Peyer's patch (tissue), 4 donors: Measurements from ENCODE around the gene STX1B. TPM values are rescaled to one million over a fixed set of nuclear protein-coding genes. Genes with fewer than 3 reads are reported as not detected.

ENCODE experiments used
- DNase-seq, 3 donors: peaks; one replicate each; pipeline ENCODE4 v3.0.0-alpha.2; 2017 to 2019
- H3K27ac ChIP-seq, 4 donors: fragments of 200-600 bp; sonication (generic); one replicate each; pipeline ENCODE4 v1.5.1; 2016 to 2019
- H3K27me3 ChIP-seq, 2 donors: fragments of 200-600 bp; sonication (generic); one replicate each; pipeline ENCODE4 v1.5.1; 2019
- H3K36me3 ChIP-seq, 3 donors: fragments of 200-600 bp; sonication (generic); one replicate each; pipeline ENCODE4 v1.5.1; 2016 to 2019
- H3K4me1 ChIP-seq, 4 donors: fragments of 200-600 bp; sonication (generic); one replicate each; pipeline ENCODE4 v1.5.1; 2016 to 2019
- H3K4me3 ChIP-seq, 4 donors: fragments of 200-600 bp; sonication (generic); 1 replicate in 3 of 4; 2 replicates in 1 of 4; pipeline ENCODE4 v1.5.1; 2016 to 2019; ENCODE audit warnings: mild to moderate bottlenecking in 1 of 4
- H3K9me3 ChIP-seq, 4 donors: fragments of 200-600 bp; sonication (generic); one replicate each; pipeline ENCODE4 v1.5.1; 2016 to 2019; ENCODE audit warnings: mild to moderate bottlenecking in 1 of 4
- POLR2A ChIP-seq, 2 donors: fragments of 450-650 bp; IDR thresholded peaks; one replicate each; pipeline ENCODE4 v1.5.1; 2017; ENCODE audit warnings: antibody characterized with exemption in 2 of 2, mild to moderate bottlenecking in 2 of 2, moderate library complexity in 2 of 2
- total RNA-seq, 4 donors: library from RNA; depleted of rRNA; stranded (reverse); fragments of >200 nt; gene quantifications; one replicate each; pipeline ENCODE4 v1.1.0, GENCODE V29; 2016
- TF ChIP-seq, protein P1 (sequence below), 6 experiments: fragments of 450-650 bp in 4 of 6; fragments of 200-600 bp in 2 of 6; sonication (generic) in 1 of 6; IDR thresholded peaks; one replicate each; pipeline ENCODE4 v1.5.1; 2017 to 2019; ENCODE audit warnings: antibody characterized with exemption in 6 of 6, mild to moderate bottlenecking in 3 of 6, moderate library complexity in 1 of 6

STX1B gene
- total RNA-seq, 4 donors from 2014 or later = 0.18 to 1.3 (median 1.0) TPM; not detected in 1

DNA sequence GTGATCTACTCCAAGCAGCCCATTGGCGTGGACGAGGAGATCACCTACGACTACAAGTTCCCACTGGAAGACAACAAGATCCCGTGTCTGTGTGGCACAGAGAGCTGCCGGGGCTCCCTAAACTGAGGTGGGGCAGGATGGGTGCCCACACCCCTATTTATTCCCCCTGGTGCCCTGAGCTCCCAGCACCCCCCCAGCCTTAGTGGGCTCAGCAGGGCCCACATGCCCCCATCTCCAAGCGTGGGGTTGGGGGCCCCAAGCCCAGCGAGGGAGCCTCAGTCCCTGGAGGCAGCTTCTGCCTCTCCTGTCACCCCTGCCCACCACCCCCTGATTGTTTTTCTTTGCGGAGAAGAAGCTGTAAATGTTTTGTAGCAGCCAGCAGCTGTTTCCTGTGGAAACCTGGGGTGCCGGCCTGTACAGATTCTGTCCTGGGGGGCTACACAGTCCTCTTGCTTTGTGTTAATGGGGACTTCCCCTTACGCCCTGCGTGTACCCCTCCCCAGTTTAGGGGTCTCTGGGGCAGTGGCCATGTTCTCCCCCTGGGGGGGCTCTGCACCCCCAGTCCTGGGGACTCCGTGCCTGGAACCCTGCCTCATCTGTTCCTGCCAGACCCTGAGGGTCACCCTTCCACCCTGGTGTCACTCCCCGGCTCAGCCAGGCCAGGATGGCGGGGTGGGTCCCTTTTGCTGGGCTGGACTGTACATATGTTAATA, 26.4 kb downstream of the STX1B start:
- H3K36me3 ChIP-seq = peaks cover 0 to 44% (median 0%) of the 10 kb centered on the region in 3 donors
- no peaks in the 10 kb centered on the region for H3K27me3 ChIP-seq
- TF ChIP-seq POLR2A (IDR thresholded peaks at IDR 0.05) = no peak
- TF ChIP-seq, protein P1, sequence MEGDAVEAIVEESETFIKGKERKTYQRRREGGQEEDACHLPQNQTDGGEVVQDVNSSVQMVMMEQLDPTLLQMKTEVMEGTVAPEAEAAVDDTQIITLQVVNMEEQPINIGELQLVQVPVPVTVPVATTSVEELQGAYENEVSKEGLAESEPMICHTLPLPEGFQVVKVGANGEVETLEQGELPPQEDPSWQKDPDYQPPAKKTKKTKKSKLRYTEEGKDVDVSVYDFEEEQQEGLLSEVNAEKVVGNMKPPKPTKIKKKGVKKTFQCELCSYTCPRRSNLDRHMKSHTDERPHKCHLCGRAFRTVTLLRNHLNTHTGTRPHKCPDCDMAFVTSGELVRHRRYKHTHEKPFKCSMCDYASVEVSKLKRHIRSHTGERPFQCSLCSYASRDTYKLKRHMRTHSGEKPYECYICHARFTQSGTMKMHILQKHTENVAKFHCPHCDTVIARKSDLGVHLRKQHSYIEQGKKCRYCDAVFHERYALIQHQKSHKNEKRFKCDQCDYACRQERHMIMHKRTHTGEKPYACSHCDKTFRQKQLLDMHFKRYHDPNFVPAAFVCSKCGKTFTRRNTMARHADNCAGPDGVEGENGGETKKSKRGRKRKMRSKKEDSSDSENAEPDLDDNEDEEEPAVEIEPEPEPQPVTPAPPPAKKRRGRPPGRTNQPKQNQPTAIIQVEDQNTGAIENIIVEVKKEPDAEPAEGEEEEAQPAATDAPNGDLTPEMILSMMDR (IDR thresholded peaks at IDR 0.05) = no peak
- H3K9me3 ChIP-seq = no peaks in the 10 kb centered on the region
- DNase-seq = no peak
- H3K4me1 ChIP-seq = peaks cover 0 to 12% (median 3%) of the 10 kb centered on the region in 4 donors
- H3K4me3 ChIP-seq = no peak overlapping the region
- no peak overlapping the region for H3K27ac ChIP-seq

DNA sequence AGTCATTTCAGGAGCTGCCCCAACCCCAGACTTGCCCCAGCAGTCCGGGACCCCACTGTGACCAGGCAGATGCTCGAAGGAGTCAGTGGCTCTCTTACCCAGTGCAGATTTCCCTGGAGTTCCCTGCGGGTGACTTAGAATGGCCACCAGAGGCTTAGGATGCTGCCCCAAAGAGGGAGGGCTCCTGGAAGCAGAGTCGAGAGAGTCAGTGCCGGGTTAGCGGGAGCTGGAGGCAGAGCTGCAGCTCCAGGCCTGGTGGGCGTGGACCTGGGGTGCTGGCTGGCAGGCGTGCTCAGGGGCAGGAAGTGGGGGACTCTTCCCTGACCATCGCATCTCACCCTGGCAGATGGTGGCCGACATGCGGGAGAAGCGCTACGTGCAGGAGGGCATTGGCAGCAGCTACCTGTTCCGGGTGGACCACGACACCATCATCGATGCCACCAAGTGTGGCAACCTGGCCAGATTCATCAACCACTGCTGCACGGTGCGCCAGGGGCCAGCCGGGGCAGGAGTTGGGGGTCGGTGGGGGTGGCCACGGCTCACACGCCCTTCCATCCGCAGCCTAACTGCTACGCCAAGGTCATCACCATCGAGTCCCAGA, 27.0 kb downstream of the STX1B start:
- peaks cover 0 to 48% (median 0%) of the 10 kb centered on the region in 3 donors for H3K36me3 ChIP-seq
- H3K27me3 ChIP-seq = no peaks in the 10 kb centered on the region
- DNase-seq = no peak
- no peak overlapping the region for H3K27ac ChIP-seq
- TF ChIP-seq, protein P1 (IDR thresholded peaks at IDR 0.05) = no peak
- TF ChIP-seq POLR2A (IDR thresholded peaks at IDR 0.05) = no peak
- H3K4me1 ChIP-seq = peaks cover 0 to 12% (median 3%) of the 10 kb centered on the region in 4 donors
- no peaks in the 10 kb centered on the region for H3K9me3 ChIP-seq
- H3K4me3 ChIP-seq = no peak overlapping the region

DNA sequence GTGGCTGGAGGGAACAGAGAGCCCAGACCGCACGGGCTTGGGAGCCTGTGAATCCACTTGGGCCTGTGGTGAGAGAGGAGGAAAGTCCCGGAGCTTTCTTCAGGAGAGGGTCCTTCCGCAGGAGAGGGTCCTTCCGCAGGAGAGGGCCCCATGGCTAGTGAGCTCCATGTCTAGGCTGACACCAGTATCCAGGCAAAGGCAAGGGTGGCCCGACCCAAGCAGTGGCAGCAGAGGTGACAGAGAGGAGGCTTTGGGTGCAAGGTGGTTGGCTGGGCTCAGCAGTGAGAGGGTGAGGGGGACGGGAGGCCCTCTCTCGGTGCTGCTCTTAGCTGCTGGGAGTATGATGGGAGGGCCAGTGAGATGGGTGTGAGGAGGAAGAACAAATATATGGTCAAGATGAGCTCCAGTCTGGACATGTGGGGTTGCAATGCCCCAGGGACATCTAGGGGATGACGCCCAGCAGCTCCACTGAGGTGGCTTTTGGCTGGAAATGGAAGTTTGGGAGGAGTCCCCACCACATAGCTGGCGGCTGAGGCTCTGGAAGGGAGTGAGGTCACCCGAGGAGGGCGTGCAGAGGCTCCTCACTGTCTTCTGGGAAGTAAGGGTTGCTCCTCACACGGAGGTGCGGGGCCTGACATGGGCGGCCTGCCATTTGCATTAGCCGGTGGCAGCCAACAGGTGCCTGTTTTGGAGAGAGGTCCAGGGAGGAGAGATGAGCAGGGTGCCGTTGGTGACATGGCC, 27.7 kb downstream of the STX1B start:
- no peak overlapping the region for H3K27ac ChIP-seq
- H3K27me3 ChIP-seq = no peaks in the 10 kb centered on the region
- TF ChIP-seq, protein P1 (IDR thresholded peaks at IDR 0.05) = no peak
- no peak for TF ChIP-seq POLR2A (IDR thresholded peaks at IDR 0.05)
- H3K4me3 ChIP-seq = no peak overlapping the region
- no peak for DNase-seq
- peaks cover 0 to 12% (median 3%) of the 10 kb centered on the region in 4 donors for H3K4me1 ChIP-seq
- no peaks in the 10 kb centered on the region for H3K9me3 ChIP-seq
- peaks cover 0 to 50% (median 0%) of the 10 kb centered on the region in 3 donors for H3K36me3 ChIP-seq

DNA sequence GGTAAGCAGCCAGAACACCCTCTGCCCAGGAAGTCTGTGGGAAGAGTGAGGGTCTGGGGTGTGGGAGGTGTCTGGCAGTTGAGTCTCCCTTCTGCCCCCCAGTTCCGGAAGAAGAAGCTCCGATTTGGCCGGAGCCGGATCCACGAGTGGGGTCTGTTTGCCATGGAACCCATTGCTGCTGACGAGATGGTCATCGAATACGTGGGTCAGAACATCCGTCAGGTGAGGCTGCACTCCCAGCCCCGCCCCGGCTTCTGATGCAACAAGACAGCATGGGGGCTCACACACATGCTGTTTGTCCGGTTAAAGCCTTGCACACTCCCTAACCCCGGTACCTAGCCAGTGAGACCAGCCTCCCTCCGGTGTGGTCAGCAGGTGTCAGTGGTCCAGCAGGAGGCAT, 29.5 kb downstream of the STX1B start:
- no peak overlapping the region for H3K4me3 ChIP-seq
- DNase-seq = no peak
- no peaks in the 10 kb centered on the region for H3K9me3 ChIP-seq
- H3K4me1 ChIP-seq = peaks cover 0 to 8% (median 3%) of the 10 kb centered on the region in 4 donors
- H3K36me3 ChIP-seq = peaks cover 0 to 66% (median 0%) of the 10 kb centered on the region in 3 donors
- H3K27ac ChIP-seq = no peak overlapping the region
- H3K27me3 ChIP-seq = no peaks in the 10 kb centered on the region
- TF ChIP-seq, protein P1 (IDR thresholded peaks at IDR 0.05) = no peak
- TF ChIP-seq POLR2A (IDR thresholded peaks at IDR 0.05) = no peak

DNA sequence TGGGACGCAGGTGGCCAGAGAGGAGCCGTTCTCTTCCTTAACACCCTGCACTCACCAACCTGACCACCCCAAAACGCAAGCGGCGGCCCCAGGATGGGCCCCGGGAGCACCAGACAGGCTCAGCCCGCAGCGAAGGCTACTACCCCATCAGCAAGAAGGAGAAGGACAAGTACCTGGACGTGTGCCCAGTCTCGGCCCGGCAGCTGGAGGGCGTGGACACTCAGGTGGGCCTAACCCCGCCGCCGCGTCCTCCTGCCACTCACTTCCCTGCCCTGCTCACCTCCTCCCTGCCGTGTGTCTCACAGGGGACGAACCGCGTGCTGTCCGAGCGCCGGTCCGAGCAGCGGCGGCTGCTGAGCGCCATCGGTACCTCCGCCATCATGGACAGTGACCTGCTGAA, 30.0 kb downstream of the STX1B start:
- no peaks in the 10 kb centered on the region for H3K27me3 ChIP-seq
- H3K36me3 ChIP-seq = peaks cover 0 to 71% (median 0%) of the 10 kb centered on the region in 3 donors
- TF ChIP-seq POLR2A (IDR thresholded peaks at IDR 0.05) = no peak
- H3K27ac ChIP-seq = no peak overlapping the region
- no peaks in the 10 kb centered on the region for H3K9me3 ChIP-seq
- DNase-seq = no peak
- no peak overlapping the region for H3K4me3 ChIP-seq
- H3K4me1 ChIP-seq = peaks cover 0 to 6% (median 2%) of the 10 kb centered on the region in 4 donors

DNA sequence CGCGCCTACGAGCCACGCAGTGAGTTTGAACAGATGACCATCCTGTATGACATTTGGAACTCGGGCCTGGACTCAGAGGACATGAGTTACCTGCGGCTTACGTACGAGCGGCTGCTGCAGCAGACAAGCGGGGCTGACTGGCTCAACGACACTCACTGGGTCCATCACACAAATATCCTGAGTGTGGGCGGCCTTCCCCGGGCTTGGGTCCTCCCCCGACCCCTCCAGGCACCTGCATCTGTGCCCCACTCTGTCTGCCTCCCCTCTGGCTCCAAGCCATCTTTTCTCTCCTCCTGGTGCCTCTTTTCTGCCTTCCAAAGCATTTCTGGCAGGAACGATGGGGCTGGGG, 30.4 kb downstream of the STX1B start:
- Histone ChIP-seq H3K27ac (no peak overlapping the region), H3K27me3 (no peaks in the 10 kb centered on the region), H3K36me3 (peaks cover 0 to 74% (median 0%) of the 10 kb centered on the region in 3 donors), H3K9me3 (no peaks in the 10 kb centered on the region), H3K4me3 (no peak overlapping the region), H3K4me1 (peaks cover 0 to 3% (median 0%) of the 10 kb centered on the region in 4 donors)
- no peak for DNase-seq
- TF ChIP-seq, protein P1 (IDR thresholded peaks at IDR 0.05) = no peak
- no peak for TF ChIP-seq POLR2A (IDR thresholded peaks at IDR 0.05)
